HepG2 (cell line): ENCODE results near the gene TBKBP1. TPM values are rescaled to one million over a fixed set of nuclear protein-coding genes. Genes with fewer than 3 reads are reported as not detected.

ENCODE experiments used
- ARID3A ChIP-seq: IDR thresholded peaks from 2 replicates; pipeline ENCODE4 v1.6.1; 2012; ENCODE audit warnings: low read depth, low read length, improper control_type of control experiment
- ASH2L ChIP-seq: fragments of 300-600, 200-600 bp; sonication (generic); IDR thresholded peaks from 2 replicates; pipeline ENCODE4 v1.7.0; 2017; ENCODE audit warnings: low read depth, mild to moderate bottlenecking, moderate library complexity, mixed read lengths, low read length; ENCODE audit not compliant: insufficient read length
- ATRX ChIP-seq: sonication (generic); formaldehyde crosslinking; IDR thresholded peaks from 2 replicates; pipeline ENCODE4 v1.4.0; 2020; ENCODE audit warnings: missing genetic modification reagents, borderline replicate concordance
- ELF3 ChIP-seq: IDR thresholded peaks from 2 replicates; pipeline ENCODE4 v1.6.1; 2016; ENCODE audit warnings: missing genetic modification reagents, missing compliant biosample characterization
- FOXA3 ChIP-seq: IDR thresholded peaks from 2 replicates; pipeline ENCODE4 v1.6.1; 2016; ENCODE audit warnings: missing genetic modification reagents, missing compliant biosample characterization
- RBAK ChIP-seq: sonication (generic); formaldehyde crosslinking; IDR thresholded peaks from 2 replicates; pipeline ENCODE4 v1.5.1; 2020; ENCODE audit warnings: mild to moderate bottlenecking, missing genetic modification reagents
- RBM22 ChIP-seq: fragments of 200-400 bp; formaldehyde crosslinking; optimal IDR thresholded peaks from 2 replicates; pipeline ENCODE3; 2017; ENCODE audit warnings: mild to moderate bottlenecking, low read length, moderate library complexity
- RXRA ChIP-seq: sonication (generic); formaldehyde crosslinking; IDR thresholded peaks from 2 replicates; pipeline ENCODE4 v1.5.1; 2020; ENCODE audit warnings: missing genetic modification reagents
- SSRP1 ChIP-seq: IDR thresholded peaks from 2 replicates; pipeline ENCODE4 v1.6.1; 2016; ENCODE audit warnings: control low read depth
- STAG1 ChIP-seq: sonication (generic); formaldehyde crosslinking; IDR thresholded peaks from 2 replicates; pipeline ENCODE4 v1.4.0; 2020; ENCODE audit warnings: missing genetic modification reagents
- ZBED4 ChIP-seq: sonication (generic); formaldehyde crosslinking; IDR thresholded peaks from 2 replicates; pipeline ENCODE4 v1.4.0; 2020; ENCODE audit warnings: missing genetic modification reagents, borderline replicate concordance
- ZBTB10 ChIP-seq: sonication (generic); formaldehyde crosslinking; IDR thresholded peaks from 2 replicates; pipeline ENCODE4 v1.4.0; 2020; ENCODE audit warnings: missing genetic modification reagents, borderline replicate concordance
- ZBTB39 ChIP-seq: sonication (generic); formaldehyde crosslinking; IDR thresholded peaks from 2 replicates; pipeline ENCODE4 v1.5.0; 2020; ENCODE audit warnings: missing genetic modification reagents
- ZIK1 ChIP-seq: sonication (generic); formaldehyde crosslinking; IDR thresholded peaks from 2 replicates; pipeline ENCODE4 v1.5.0; 2020; ENCODE audit warnings: mild to moderate bottlenecking, low read depth, missing genetic modification reagents, borderline replicate concordance
- ZNF12 ChIP-seq: sonication (generic); formaldehyde crosslinking; IDR thresholded peaks from 2 replicates; pipeline ENCODE4 v1.5.0; 2020; ENCODE audit warnings: missing genetic modification reagents
- ZNF468 ChIP-seq: sonication (generic); formaldehyde crosslinking; IDR thresholded peaks from 2 replicates; pipeline ENCODE4 v1.8.0; 2022; ENCODE audit warnings: mild to moderate bottlenecking, moderate library complexity, missing genetic modification reagents
- ZNF558 ChIP-seq: sonication (generic); formaldehyde crosslinking; IDR thresholded peaks from 2 replicates; pipeline ENCODE4 v1.9.0; 2022; ENCODE audit warnings: mild to moderate bottlenecking, missing genetic modification reagents, borderline replicate concordance
- ZNF772 ChIP-seq: sonication (generic); formaldehyde crosslinking; IDR thresholded peaks from 2 replicates; pipeline ENCODE4 v1.5.0; 2020; ENCODE audit warnings: mild to moderate bottlenecking, missing genetic modification reagents
- ZNF777 ChIP-seq: sonication (generic); formaldehyde crosslinking; IDR thresholded peaks from 2 replicates; pipeline ENCODE4 v1.4.0; 2020; ENCODE audit warnings: missing genetic modification reagents
- ZSCAN12 ChIP-seq: sonication (generic); formaldehyde crosslinking; IDR thresholded peaks from 2 replicates; pipeline ENCODE4 v1.9.0; 2021; ENCODE audit warnings: mild to moderate bottlenecking, missing genetic modification reagents
- polyA plus RNA-seq, 8 experiments: library from polyadenylated mRNA; depleted of rRNA in 3 of 8; stranded (reverse) in 7 of 8; unstranded in 1 of 8; fragments of >200 nt; fragmentation: Illumina TruSeq in 4 of 8; extraction: Trizol in 4 of 8; gene quantifications; 2 replicates each; pipeline versions ENCODE4 v1.2.1 to v1.2.3, GENCODE V29; 2011 to 2016; ENCODE audit warnings: low read depth in 4 of 8, missing spikeins in 1 of 8, mixed read lengths in 1 of 8; ENCODE audit not compliant: insufficient read depth in 1 of 8
- total RNA-seq, 5 experiments: library from RNA; depleted of rRNA; stranded (reverse); fragments of >200 nt; fragmentation: Illumina TruSeq; extraction: Trizol; gene quantifications; 2 replicates each; pipeline ENCODE4 v1.2.3, GENCODE V29; 2016; ENCODE audit warnings: low read depth in 1 of 5

Gene TBKBP1
- total and polyA plus RNA-seq, 2 of the 13 experiments (the other 11 are each of a cell fraction or from before 2014, with no cell fraction given): 2.6 to 7.0 TPM

GRCh38 chr17:47663912-47664623 lies 29.9 kb upstream of the TBKBP1 start (continued):
- TF ChIP-seq FOXA3 (CRISPR knock-in tag) (peak; percentile 43; the same call in 1 of the 2 replicates), ZNF12 (CRISPR knock-in tag) (no peak), ATRX (CRISPR knock-in tag) (no peak), ZSCAN12 (CRISPR knock-in tag) (no peak), ZBTB10 (CRISPR knock-in tag) (no peak), ARID3A (peak; percentile 59; the same call in 1 of the 2 replicates), ZBED4 (CRISPR knock-in tag) (no peak), STAG1 (CRISPR knock-in tag) (peak; percentile 70), RXRA (CRISPR knock-in tag) (no peak), ZNF468 (CRISPR knock-in tag) (no peak), RBAK (CRISPR knock-in tag) (no peak), ELF3 (CRISPR knock-in tag) (peak; percentile 31; the same call in 1 of the 2 replicates), ZBTB39 (CRISPR knock-in tag) (no peak), ASH2L (peak; percentile 34), ZIK1 (CRISPR knock-in tag) (no peak), RBM22 (peak; percentile 95), ZNF772 (no peak), SSRP1 (CRISPR knock-in tag) (peak; percentile 77; the same call in 1 of the 2 replicates), ZNF777 (CRISPR knock-in tag) (no peak), ZNF558 (CRISPR knock-in tag) (no peak)
